HepG2 (cell line): ENCODE results near the gene RINL. TPM values are rescaled to one million over a fixed set of nuclear protein-coding genes. Genes with fewer than 3 reads are reported as not detected.

ENCODE experiments used
- BORCS8-MEF2B ChIP-seq: sonication (generic); formaldehyde crosslinking; IDR thresholded peaks from 2 replicates; pipeline ENCODE4 v1.8.0; 2022; ENCODE audit warnings: mild to moderate bottlenecking, missing genetic modification reagents
- ELF3 ChIP-seq: IDR thresholded peaks from 2 replicates; pipeline ENCODE4 v1.6.1; 2016; ENCODE audit warnings: missing genetic modification reagents, missing compliant biosample characterization
- FOXA3 ChIP-seq: IDR thresholded peaks from 2 replicates; pipeline ENCODE4 v1.6.1; 2016; ENCODE audit warnings: missing genetic modification reagents, missing compliant biosample characterization
- FOXP4 ChIP-seq: sonication (generic); formaldehyde crosslinking; IDR thresholded peaks from 2 replicates; pipeline ENCODE4 v1.4.0; 2020; ENCODE audit warnings: missing genetic modification reagents
- IRF2 ChIP-seq: IDR thresholded peaks from 2 replicates; pipeline ENCODE4 v1.6.1; 2018; ENCODE audit warnings: missing genetic modification reagents, missing compliant biosample characterization
- MLXIP ChIP-seq: sonication (generic); formaldehyde crosslinking; IDR thresholded peaks from 2 replicates; pipeline ENCODE4 v1.9.0; 2021; ENCODE audit warnings: missing genetic modification reagents, borderline replicate concordance
- PAF1 ChIP-seq: IDR thresholded peaks from 2 replicates; pipeline ENCODE4 v1.6.1; 2016; ENCODE audit warnings: missing genetic modification reagents, missing compliant biosample characterization
- TBX2 ChIP-seq: sonication (generic); formaldehyde crosslinking; IDR thresholded peaks from 2 replicates; pipeline ENCODE4 v1.5.0; 2020; ENCODE audit warnings: missing genetic modification reagents, mild to moderate bottlenecking, borderline replicate concordance
- THAP11 ChIP-seq: IDR thresholded peaks from 2 replicates; pipeline ENCODE4 v1.6.1; 2016; ENCODE audit warnings: missing biosample characterization, missing genetic modification reagents
- ZMYM3 ChIP-seq: sonication (generic); formaldehyde crosslinking; IDR thresholded peaks from 2 replicates; pipeline ENCODE4 v1.5.1; 2020; ENCODE audit warnings: mild to moderate bottlenecking, missing genetic modification reagents
- ZNF143 ChIP-seq: sonication (generic); formaldehyde crosslinking; IDR thresholded peaks from 2 replicates; pipeline ENCODE4 v1.4.0; 2020; ENCODE audit warnings: missing genetic modification reagents
- ZNF17 ChIP-seq: sonication (generic); formaldehyde crosslinking; IDR thresholded peaks from 2 replicates; pipeline ENCODE4 v1.5.0; 2020; ENCODE audit warnings: mild to moderate bottlenecking, missing genetic modification reagents
- ZNF296 ChIP-seq: sonication (generic); formaldehyde crosslinking; conservative IDR thresholded peaks from 2 replicates; pipeline ENCODE4 v1.5.0; 2020; ENCODE audit warnings: mild to moderate bottlenecking, missing genetic modification reagents
- ZNF552 ChIP-seq: sonication (generic); formaldehyde crosslinking; IDR thresholded peaks from 2 replicates; pipeline ENCODE4 v1.9.0; 2022; ENCODE audit warnings: missing genetic modification reagents, mild to moderate bottlenecking, borderline replicate concordance
- polyA plus RNA-seq, 8 experiments: library from polyadenylated mRNA; depleted of rRNA in 3 of 8; stranded (reverse) in 7 of 8; unstranded in 1 of 8; fragments of >200 nt; fragmentation: Illumina TruSeq in 4 of 8; extraction: Trizol in 4 of 8; gene quantifications; 2 replicates each; pipeline versions ENCODE4 v1.2.1 to v1.2.3, GENCODE V29; 2011 to 2016; ENCODE audit warnings: low read depth in 4 of 8, missing spikeins in 1 of 8, mixed read lengths in 1 of 8; ENCODE audit not compliant: insufficient read depth in 1 of 8
- total RNA-seq, 5 experiments: library from RNA; depleted of rRNA; stranded (reverse); fragments of >200 nt; fragmentation: Illumina TruSeq; extraction: Trizol; gene quantifications; 2 replicates each; pipeline ENCODE4 v1.2.3, GENCODE V29; 2016; ENCODE audit warnings: low read depth in 1 of 5
- TF ChIP-seq, protein P1 (sequence below): sonication (generic); formaldehyde crosslinking; IDR thresholded peaks from 2 replicates; pipeline ENCODE4 v1.9.0; 2021; ENCODE audit warnings: mild to moderate bottlenecking, missing genetic modification reagents
- TF ChIP-seq, protein P2 (sequence below): sonication (generic); formaldehyde crosslinking; IDR thresholded peaks from 2 replicates; pipeline ENCODE4 v1.8.0; 2022; ENCODE audit warnings: missing genetic modification reagents, mild to moderate bottlenecking, moderate library complexity, borderline replicate concordance

Gene RINL
- total and polyA plus RNA-seq, 2 of the 13 experiments (the other 11 are each of a cell fraction or from before 2014, with no cell fraction given) = 11.4 to 18.0 TPM

DNA sequence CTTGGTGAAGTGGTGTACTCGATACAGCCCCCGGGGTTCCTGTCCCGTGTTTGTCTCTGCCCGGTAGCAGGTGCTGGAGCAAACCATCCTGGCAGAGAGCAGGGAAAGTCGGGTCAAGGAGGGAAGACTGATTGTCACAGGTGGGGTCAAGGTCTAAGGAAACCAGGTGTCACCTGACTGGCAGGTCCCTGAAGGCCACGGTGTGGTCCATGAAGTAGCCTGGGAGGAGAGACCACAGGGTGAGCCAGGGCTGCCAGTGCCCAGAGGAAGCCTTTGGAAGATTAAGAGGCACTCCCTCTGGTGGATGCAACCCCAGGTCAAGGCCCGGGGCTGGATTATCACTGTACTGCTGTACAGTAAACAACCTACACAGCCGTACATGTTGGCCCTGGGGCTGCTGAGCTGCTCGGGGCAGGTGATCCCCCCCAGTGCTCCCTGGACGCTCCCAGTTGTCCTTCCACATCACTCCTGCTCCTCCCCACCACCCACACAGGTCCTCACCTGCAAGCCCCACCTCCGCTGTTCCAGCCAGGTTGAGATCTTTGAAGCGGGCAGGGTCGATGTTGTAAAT is 39.9 kb upstream of the RINL start (continued):
- TF ChIP-seq, protein P1, sequence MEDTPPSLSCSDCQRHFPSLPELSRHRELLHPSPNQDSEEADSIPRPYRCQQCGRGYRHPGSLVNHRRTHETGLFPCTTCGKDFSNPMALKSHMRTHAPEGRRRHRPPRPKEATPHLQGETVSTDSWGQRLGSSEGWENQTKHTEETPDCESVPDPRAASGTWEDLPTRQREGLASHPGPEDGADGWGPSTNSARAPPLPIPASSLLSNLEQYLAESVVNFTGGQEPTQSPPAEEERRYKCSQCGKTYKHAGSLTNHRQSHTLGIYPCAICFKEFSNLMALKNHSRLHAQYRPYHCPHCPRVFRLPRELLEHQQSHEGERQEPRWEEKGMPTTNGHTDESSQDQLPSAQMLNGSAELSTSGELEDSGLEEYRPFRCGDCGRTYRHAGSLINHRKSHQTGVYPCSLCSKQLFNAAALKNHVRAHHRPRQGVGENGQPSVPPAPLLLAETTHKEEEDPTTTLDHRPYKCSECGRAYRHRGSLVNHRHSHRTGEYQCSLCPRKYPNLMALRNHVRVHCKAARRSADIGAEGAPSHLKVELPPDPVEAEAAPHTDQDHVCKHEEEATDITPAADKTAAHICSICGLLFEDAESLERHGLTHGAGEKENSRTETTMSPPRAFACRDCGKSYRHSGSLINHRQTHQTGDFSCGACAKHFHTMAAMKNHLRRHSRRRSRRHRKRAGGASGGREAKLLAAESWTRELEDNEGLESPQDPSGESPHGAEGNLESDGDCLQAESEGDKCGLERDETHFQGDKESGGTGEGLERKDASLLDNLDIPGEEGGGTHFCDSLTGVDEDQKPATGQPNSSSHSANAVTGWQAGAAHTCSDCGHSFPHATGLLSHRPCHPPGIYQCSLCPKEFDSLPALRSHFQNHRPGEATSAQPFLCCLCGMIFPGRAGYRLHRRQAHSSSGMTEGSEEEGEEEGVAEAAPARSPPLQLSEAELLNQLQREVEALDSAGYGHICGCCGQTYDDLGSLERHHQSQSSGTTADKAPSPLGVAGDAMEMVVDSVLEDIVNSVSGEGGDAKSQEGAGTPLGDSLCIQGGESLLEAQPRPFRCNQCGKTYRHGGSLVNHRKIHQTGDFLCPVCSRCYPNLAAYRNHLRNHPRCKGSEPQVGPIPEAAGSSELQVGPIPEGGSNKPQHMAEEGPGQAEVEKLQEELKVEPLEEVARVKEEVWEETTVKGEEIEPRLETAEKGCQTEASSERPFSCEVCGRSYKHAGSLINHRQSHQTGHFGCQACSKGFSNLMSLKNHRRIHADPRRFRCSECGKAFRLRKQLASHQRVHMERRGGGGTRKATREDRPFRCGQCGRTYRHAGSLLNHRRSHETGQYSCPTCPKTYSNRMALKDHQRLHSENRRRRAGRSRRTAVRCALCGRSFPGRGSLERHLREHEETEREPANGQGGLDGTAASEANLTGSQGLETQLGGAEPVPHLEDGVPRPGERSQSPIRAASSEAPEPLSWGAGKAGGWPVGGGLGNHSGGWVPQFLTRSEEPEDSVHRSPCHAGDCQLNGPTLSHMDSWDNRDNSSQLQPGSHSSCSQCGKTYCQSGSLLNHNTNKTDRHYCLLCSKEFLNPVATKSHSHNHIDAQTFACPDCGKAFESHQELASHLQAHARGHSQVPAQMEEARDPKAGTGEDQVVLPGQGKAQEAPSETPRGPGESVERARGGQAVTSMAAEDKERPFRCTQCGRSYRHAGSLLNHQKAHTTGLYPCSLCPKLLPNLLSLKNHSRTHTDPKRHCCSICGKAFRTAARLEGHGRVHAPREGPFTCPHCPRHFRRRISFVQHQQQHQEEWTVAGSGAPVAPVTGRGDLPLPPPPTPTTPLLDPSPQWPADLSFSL (CRISPR knock-in tag) = no peak
- TF ChIP-seq ZNF143 = no peak
- TF ChIP-seq MLXIP = no peak
- peak; percentile 55 for TF ChIP-seq FOXA3 (CRISPR knock-in tag)
- TF ChIP-seq ZNF296 (CRISPR knock-in tag) = no peak
- TF ChIP-seq ZNF17 = no peak
- TF ChIP-seq ZMYM3 (CRISPR knock-in tag) = peak; percentile 58; the same call in 1 of the 2 replicates
- TF ChIP-seq, protein P2, sequence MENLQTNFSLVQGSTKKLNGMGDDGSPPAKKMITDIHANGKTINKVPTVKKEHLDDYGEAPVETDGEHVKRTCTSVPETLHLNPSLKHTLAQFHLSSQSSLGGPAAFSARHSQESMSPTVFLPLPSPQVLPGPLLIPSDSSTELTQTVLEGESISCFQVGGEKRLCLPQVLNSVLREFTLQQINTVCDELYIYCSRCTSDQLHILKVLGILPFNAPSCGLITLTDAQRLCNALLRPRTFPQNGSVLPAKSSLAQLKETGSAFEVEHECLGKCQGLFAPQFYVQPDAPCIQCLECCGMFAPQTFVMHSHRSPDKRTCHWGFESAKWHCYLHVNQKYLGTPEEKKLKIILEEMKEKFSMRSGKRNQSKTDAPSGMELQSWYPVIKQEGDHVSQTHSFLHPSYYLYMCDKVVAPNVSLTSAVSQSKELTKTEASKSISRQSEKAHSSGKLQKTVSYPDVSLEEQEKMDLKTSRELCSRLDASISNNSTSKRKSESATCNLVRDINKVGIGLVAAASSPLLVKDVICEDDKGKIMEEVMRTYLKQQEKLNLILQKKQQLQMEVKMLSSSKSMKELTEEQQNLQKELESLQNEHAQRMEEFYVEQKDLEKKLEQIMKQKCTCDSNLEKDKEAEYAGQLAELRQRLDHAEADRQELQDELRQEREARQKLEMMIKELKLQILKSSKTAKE (CRISPR knock-in tag) = no peak
- TF ChIP-seq FOXP4 (CRISPR knock-in tag) = 0 out of 2 replicates have a peak, but pooled peaks have one; percentile 44
- no peak; the same call in 1 of the 2 replicates for TF ChIP-seq TBX2 (CRISPR knock-in tag)
- no peak for TF ChIP-seq IRF2
- peak; percentile 37; the same call in 1 of the 2 replicates for TF ChIP-seq THAP11
- TF ChIP-seq BORCS8-MEF2B (CRISPR knock-in tag) = no peak
- 0 out of 2 replicates have a peak, but pooled peaks have one; percentile 29 for TF ChIP-seq ELF3 (CRISPR knock-in tag)
- no peak for TF ChIP-seq ZNF552 (CRISPR knock-in tag)
- TF ChIP-seq PAF1 (CRISPR knock-in tag) = no peak
